ENCODE results near the gene ARFIP2.

Gene ARFIP2

DNA sequence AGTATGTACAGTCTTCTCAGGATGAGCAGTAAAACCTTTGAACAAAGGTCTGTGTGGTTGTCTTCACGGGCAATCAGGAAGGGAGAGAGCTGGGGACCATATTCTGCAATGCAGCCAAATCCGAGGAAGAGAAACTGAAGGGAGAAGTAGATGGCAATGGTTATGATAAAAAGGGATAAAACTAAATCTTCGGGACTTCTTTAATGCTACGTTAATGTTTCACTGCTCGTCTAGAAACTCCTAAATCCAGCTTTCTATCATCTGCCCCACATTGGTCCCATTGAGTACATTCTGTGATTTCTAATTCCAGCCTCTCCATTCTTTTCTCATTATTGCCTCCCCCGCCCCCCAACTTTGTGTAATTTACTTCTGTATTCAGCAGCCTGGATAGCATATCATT lies 1.9 kb upstream of the ARFIP2 start:
- no peak for DNase-seq (ENCODE audit: low read depth, low spot score)
- TF ChIP-seq ZNF274 (IDR thresholded peaks at IDR 0.05; ENCODE audit: low read depth, low read length) (no peak), SUZ12 (IDR thresholded peaks at IDR 0.05; ENCODE audit: extremely low read depth, insufficient read depth, insufficient read length) (no peak), YY1 (IDR thresholded peaks at IDR 0.05; ENCODE audit: insufficient read depth, insufficient read length) (no peak)
- H3K9me3 ChIP-seq (ENCODE audit: insufficient read depth, low read length): no peaks in the 10 kb centered on the region
- no peak overlapping the region for H3K4me3 ChIP-seq (ENCODE audit: insufficient read length, low read depth)
- peaks cover 79% of the 10 kb centered on the region for H3K36me3 ChIP-seq (ENCODE audit: insufficient read depth, insufficient read length, low read length)
- no peaks in the 10 kb centered on the region for H3K4me1 ChIP-seq (ENCODE audit: insufficient read depth, insufficient read length)
- no peaks in the 10 kb centered on the region for H3K27me3 ChIP-seq (ENCODE audit: insufficient read depth, insufficient read length)
- H3K9ac ChIP-seq (ENCODE audit: insufficient read length, low read depth): no peak overlapping the region

DNA sequence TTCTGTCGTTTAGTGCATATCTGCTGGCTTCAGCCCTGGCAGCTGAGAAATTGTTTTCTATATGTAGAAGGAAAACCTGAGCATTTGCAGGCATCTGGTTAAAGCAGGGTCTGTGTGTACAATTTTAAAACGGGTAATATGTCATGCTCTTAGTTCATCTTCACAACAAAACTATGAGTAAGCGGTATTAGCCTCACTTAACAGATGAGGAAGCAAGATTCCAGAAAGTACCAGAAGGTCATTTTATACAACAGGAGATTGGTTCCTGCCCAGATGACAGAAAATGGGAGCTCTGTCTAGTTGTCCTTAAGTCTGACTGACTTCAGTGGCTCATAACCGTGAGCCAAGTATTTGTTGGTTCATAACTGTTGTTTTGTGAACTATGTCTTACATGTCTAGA lies 1.3 kb upstream of the ARFIP2 start:
- H3K4me1 ChIP-seq (ENCODE audit: insufficient read depth, insufficient read length): no peaks in the 10 kb centered on the region
- peak overlapping the region; percentile 98 for H3K4me3 ChIP-seq (ENCODE audit: insufficient read length, low read depth)
- no peak for TF ChIP-seq ZNF274 (IDR thresholded peaks at IDR 0.05; ENCODE audit: low read depth, low read length)
- TF ChIP-seq YY1 (IDR thresholded peaks at IDR 0.05; ENCODE audit: insufficient read depth, insufficient read length): no peak
- no peak for TF ChIP-seq SUZ12 (IDR thresholded peaks at IDR 0.05; ENCODE audit: extremely low read depth, insufficient read depth, insufficient read length)
- H3K9me3 ChIP-seq (ENCODE audit: insufficient read depth, low read length): no peaks in the 10 kb centered on the region
- H3K27me3 ChIP-seq (ENCODE audit: insufficient read depth, insufficient read length): no peaks in the 10 kb centered on the region
- no peak for DNase-seq (ENCODE audit: low read depth, low spot score)
- peaks cover 81% of the 10 kb centered on the region for H3K36me3 ChIP-seq (ENCODE audit: insufficient read depth, insufficient read length, low read length)
- H3K9ac ChIP-seq (ENCODE audit: insufficient read length, low read depth): peak overlapping the region; percentile 97

DNA sequence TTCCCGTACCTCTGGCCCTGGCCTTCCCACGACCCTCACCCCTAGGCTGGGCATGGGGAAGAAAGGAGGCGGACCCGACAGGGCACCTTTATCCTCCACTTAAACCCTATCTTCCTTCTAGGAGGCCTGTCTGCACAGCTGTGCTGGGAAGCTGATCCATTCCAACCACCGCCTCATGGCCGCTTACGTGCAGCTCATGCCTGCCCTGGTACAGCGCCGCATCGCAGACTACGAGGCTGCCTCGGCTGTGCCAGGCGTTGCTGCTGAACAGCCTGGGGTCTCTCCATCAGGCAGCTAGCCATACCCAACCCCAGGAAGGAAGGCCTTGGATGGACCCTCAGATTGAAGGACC lies 769 bp upstream of the ARFIP2 start:
- peak overlapping the region; percentile 98 for H3K4me3 ChIP-seq (ENCODE audit: insufficient read length, low read depth)
- no peak for DNase-seq (ENCODE audit: low read depth, low spot score)
- H3K9ac ChIP-seq (ENCODE audit: insufficient read length, low read depth): peak overlapping the region; percentile 97
- no peaks in the 10 kb centered on the region for H3K9me3 ChIP-seq (ENCODE audit: insufficient read depth, low read length)
- TF ChIP-seq ZNF274 (IDR thresholded peaks at IDR 0.05; ENCODE audit: low read depth, low read length): no peak
- TF ChIP-seq SUZ12 (IDR thresholded peaks at IDR 0.05; ENCODE audit: extremely low read depth, insufficient read depth, insufficient read length): no peak
- H3K36me3 ChIP-seq (ENCODE audit: insufficient read depth, insufficient read length, low read length): peaks cover 84% of the 10 kb centered on the region
- H3K27me3 ChIP-seq (ENCODE audit: insufficient read depth, insufficient read length): no peaks in the 10 kb centered on the region
- no peaks in the 10 kb centered on the region for H3K4me1 ChIP-seq (ENCODE audit: insufficient read depth, insufficient read length)

DNA sequence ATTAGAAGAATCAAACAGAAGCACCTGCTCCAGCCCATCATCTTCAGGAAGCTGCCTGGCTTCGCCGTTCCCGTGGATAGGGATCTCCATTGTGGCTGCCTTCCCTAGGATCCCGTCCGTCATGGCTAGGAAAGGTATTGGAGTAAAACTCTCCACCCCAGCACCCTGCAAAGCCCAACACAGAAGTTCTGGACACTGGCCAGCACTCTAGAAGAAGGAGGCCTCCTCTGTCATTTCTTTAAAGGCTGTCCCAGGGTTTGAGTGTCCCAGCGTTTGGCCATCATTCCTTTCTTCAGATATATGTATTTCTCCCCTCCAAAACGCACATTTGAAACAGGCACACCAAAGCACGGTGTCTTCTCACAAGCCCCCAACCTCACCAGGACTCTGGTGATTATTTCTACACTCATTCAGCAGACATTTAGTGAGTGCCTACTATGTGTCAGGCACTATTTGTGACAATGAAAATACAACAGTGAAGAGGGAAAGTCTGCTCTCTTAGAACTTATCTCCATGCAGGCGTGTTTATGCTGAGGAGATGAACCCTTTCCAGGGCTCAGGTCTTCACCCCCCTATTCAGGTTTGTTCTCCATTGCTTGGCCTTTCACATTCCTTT lies 724 bp downstream of the ARFIP2 start:
- Histone ChIP-seq H3K9ac (ENCODE audit: insufficient read length, low read depth) (peak overlapping the region; percentile 97), H3K9me3 (ENCODE audit: insufficient read depth, low read length) (no peaks in the 10 kb centered on the region), H3K27me3 (ENCODE audit: insufficient read depth, insufficient read length) (no peaks in the 10 kb centered on the region), H3K4me3 (ENCODE audit: insufficient read length, low read depth) (peak overlapping the region; percentile 98), H3K36me3 (ENCODE audit: insufficient read depth, insufficient read length, low read length) (peaks cover 80% of the 10 kb centered on the region), H3K4me1 (ENCODE audit: insufficient read depth, insufficient read length) (no peaks in the 10 kb centered on the region)
- TF ChIP-seq ZNF274 (IDR thresholded peaks at IDR 0.05; ENCODE audit: low read depth, low read length) (no peak), YY1 (IDR thresholded peaks at IDR 0.05; ENCODE audit: insufficient read depth, insufficient read length) (no peak), SUZ12 (IDR thresholded peaks at IDR 0.05; ENCODE audit: extremely low read depth, insufficient read depth, insufficient read length) (no peak)
- DNase-seq (ENCODE audit: low read depth, low spot score): no peak

DNA sequence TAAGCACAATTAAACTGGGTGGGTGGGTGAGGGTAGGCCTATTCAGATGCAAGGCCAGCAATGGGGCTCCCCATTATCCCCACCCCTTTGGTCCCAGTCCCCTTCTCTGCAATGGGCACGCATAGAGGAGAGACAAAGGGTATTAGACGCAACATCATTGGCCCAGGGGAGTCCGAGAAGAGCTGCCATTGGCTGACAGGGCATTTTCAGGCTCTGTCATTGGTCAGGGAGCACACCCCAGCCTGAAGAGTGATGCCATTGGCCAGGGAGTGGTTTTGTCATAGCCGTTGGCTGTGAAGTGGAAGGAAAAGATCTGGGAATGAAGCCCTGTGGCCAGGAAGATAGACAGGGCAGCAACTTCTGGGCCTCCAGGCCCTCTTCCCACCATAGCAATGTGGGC lies 4.6 kb downstream of the ARFIP2 start:
- Histone ChIP-seq H3K4me3 (ENCODE audit: insufficient read length, low read depth) (no peak overlapping the region), H3K9me3 (ENCODE audit: insufficient read depth, low read length) (no peaks in the 10 kb centered on the region), H3K36me3 (ENCODE audit: insufficient read depth, insufficient read length, low read length) (peaks cover 47% of the 10 kb centered on the region), H3K4me1 (ENCODE audit: insufficient read depth, insufficient read length) (peaks cover 5% of the 10 kb centered on the region), H3K9ac (ENCODE audit: insufficient read length, low read depth) (no peak overlapping the region), H3K27me3 (ENCODE audit: insufficient read depth, insufficient read length) (peaks cover 9% of the 10 kb centered on the region)
- no peak for TF ChIP-seq YY1 (IDR thresholded peaks at IDR 0.05; ENCODE audit: insufficient read depth, insufficient read length)
- TF ChIP-seq ZNF274 (IDR thresholded peaks at IDR 0.05; ENCODE audit: low read depth, low read length): no peak
- TF ChIP-seq SUZ12 (IDR thresholded peaks at IDR 0.05; ENCODE audit: extremely low read depth, insufficient read depth, insufficient read length): no peak
- no peak for DNase-seq (ENCODE audit: low read depth, low spot score)

DNA sequence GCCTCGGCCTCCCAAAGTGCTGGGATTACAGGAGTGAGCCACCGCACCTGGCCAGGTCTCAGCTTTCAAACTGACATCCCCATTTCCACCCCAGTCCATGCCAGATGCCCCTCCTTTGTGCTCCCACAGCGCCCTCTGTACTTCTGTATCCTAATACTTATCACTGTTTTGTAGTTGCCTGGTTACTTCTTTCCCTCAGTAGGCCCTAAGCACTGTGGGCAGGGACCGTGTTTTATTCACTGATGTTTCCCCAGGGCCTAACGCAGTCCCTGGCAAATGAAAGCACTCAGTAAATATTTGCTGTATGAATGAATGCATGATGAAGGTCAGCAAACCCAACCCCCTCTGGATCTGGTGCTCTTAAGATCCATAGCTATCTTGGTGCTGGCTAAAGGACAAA lies 5.2 kb downstream of the ARFIP2 start:
- Histone ChIP-seq H3K4me1 (ENCODE audit: insufficient read depth, insufficient read length) (peaks cover 5% of the 10 kb centered on the region), H3K36me3 (ENCODE audit: insufficient read depth, insufficient read length, low read length) (peaks cover 47% of the 10 kb centered on the region), H3K27me3 (ENCODE audit: insufficient read depth, insufficient read length) (peaks cover 11% of the 10 kb centered on the region), H3K9ac (ENCODE audit: insufficient read length, low read depth) (no peak overlapping the region), H3K4me3 (ENCODE audit: insufficient read length, low read depth) (no peak overlapping the region), H3K9me3 (ENCODE audit: insufficient read depth, low read length) (no peaks in the 10 kb centered on the region)
- DNase-seq (ENCODE audit: low read depth, low spot score): peak; percentile 5
- TF ChIP-seq SUZ12 (IDR thresholded peaks at IDR 0.05; ENCODE audit: extremely low read depth, insufficient read depth, insufficient read length): no peak
- no peak for TF ChIP-seq ZNF274 (IDR thresholded peaks at IDR 0.05; ENCODE audit: low read depth, low read length)

DNA sequence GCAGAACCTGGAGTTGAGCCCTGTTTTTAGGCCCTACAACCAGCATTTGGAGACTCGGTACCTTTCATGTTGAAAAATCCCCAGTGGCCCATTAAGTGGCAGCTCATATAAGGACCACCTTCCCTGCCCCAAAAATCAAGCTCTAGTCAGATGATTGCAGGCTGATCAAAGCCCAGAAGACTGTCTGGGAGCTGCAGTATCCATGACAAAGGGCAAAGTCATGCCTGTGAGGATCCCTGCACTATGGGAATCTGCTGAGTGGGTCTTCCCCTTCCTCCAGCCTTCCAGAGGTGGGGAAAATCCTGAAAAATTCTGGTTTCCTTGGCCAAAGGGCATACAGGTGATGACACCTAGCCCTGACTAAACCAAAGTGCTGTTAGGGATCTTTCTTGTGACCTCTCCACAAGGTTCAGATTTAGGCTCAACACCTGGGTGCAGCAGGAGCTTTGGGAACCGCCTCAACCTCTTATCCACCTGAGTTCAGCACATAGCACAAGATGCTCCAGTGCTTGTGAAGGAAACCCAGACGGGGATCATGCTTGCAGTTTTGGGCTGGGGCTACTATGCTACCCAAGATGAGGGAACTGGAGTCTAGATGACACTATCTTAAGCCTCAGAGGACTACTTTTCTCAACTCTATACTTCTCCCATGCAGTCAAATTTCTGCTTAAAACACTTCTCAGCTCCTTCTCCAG lies 6.2 kb downstream of the ARFIP2 start:
- H3K4me3 ChIP-seq (ENCODE audit: insufficient read length, low read depth): no peak overlapping the region
- H3K9ac ChIP-seq (ENCODE audit: insufficient read length, low read depth): no peak overlapping the region
- peaks cover 5% of the 10 kb centered on the region for H3K4me1 ChIP-seq (ENCODE audit: insufficient read depth, insufficient read length)
- DNase-seq (ENCODE audit: low read depth, low spot score): peak; percentile 3
- TF ChIP-seq SUZ12 (IDR thresholded peaks at IDR 0.05; ENCODE audit: extremely low read depth, insufficient read depth, insufficient read length) (no peak), YY1 (IDR thresholded peaks at IDR 0.05; ENCODE audit: insufficient read depth, insufficient read length) (no peak), ZNF274 (IDR thresholded peaks at IDR 0.05; ENCODE audit: low read depth, low read length) (no peak)
- no peaks in the 10 kb centered on the region for H3K9me3 ChIP-seq (ENCODE audit: insufficient read depth, low read length)
- H3K36me3 ChIP-seq (ENCODE audit: insufficient read depth, insufficient read length, low read length): peaks cover 41% of the 10 kb centered on the region
- peaks cover 11% of the 10 kb centered on the region for H3K27me3 ChIP-seq (ENCODE audit: insufficient read depth, insufficient read length)
